Measurements from ENCODE around the gene BBIP1.
"Not testable (repeated sequence)": the region's sequence is repeated elsewhere in the genome, so short reads cannot be mapped to it uniquely, and the experiment has no call there.

The BBIP1 gene

GRCh38 chr10:110868981-110869380 is 50.0 kb downstream of the BBIP1 start:
- Histone ChIP-seq H3K9ac (ENCODE audit: low read depth, low read length) (no peak overlapping the region), H3K4me1 (ENCODE audit: insufficient read depth, low read length) (peaks cover 30% of the 10 kb centered on the region), H3K4me3 (ENCODE audit: low read depth in 1 of 2, low read length in 2 of 2) (no peak overlapping the region), H3K4me2 (ENCODE audit: insufficient read depth, low read length) (no peak overlapping the region), H3K79me2 (ENCODE audit: insufficient read depth, low read length) (peaks cover 14% of the 10 kb centered on the region), H3K9me3 (ENCODE audit: insufficient read depth, low read length, severe bottlenecking) (no peaks in the 10 kb centered on the region), H3K36me3 (ENCODE audit: insufficient read depth, low read length) (no peaks in the 10 kb centered on the region), H3K27ac (ENCODE audit: low read length) (no peak overlapping the region), H3K27me3 (ENCODE audit: insufficient read depth, low read length, poor library complexity) (no peaks in the 10 kb centered on the region), H4K20me1 (ENCODE audit: insufficient read depth, low read length) (no peaks in the 10 kb centered on the region), H2AFZ (ENCODE audit: low read depth, low read length) (no peak overlapping the region)
- DNase-seq (peak; percentile 23), ATAC-seq (ENCODE audit: insufficient read depth, low read depth) (no peak)
- no peak for TF ChIP-seq EZH2 (IDR thresholded peaks at IDR 0.05; ENCODE audit: borderline replicate concordance, low read depth, low read length, severe bottlenecking)
- TF ChIP-seq, protein P1, sequence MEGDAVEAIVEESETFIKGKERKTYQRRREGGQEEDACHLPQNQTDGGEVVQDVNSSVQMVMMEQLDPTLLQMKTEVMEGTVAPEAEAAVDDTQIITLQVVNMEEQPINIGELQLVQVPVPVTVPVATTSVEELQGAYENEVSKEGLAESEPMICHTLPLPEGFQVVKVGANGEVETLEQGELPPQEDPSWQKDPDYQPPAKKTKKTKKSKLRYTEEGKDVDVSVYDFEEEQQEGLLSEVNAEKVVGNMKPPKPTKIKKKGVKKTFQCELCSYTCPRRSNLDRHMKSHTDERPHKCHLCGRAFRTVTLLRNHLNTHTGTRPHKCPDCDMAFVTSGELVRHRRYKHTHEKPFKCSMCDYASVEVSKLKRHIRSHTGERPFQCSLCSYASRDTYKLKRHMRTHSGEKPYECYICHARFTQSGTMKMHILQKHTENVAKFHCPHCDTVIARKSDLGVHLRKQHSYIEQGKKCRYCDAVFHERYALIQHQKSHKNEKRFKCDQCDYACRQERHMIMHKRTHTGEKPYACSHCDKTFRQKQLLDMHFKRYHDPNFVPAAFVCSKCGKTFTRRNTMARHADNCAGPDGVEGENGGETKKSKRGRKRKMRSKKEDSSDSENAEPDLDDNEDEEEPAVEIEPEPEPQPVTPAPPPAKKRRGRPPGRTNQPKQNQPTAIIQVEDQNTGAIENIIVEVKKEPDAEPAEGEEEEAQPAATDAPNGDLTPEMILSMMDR (IDR thresholded peaks at IDR 0.05; ENCODE audit: borderline replicate concordance, extremely low read depth, low read length, poor library complexity, severe bottlenecking): no peak

DNA sequence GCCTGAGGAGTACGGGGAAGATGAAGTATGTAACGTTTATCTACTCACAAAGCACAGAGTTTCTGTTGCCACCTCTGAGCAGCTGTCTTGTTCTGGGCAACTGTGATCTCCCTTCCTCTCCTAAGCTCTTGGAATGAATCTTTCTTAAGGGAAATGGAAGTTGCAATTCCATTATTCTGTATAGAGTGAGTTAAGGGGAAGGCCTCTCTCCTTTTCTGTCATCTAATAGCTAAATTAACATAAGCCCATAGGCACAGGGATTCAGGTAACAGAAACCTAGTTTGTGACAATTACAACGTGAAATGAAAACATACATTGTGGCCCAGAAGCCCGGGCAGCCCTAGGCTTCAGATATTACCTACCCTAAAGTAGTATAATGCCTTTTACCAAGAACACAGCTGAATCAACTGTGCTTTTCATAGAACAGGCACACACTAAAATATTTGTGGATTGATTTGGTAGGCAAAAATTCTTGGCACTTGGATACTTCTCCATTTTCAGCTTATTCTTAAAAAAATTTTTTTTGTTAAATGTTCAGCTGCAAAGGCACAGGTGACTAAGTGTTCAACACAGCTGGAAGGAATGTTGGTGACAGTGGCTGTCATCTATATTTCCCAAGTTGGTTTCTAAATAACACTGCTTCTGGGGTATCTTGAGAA is 51.0 kb downstream of the BBIP1 start:
- Histone ChIP-seq H2AFZ (ENCODE audit: low read depth, low read length) (no peak overlapping the region), H3K4me1 (ENCODE audit: insufficient read depth, low read length) (peaks cover 25% of the 10 kb centered on the region), H3K9me3 (ENCODE audit: insufficient read depth, low read length, severe bottlenecking) (no peaks in the 10 kb centered on the region), H3K79me2 (ENCODE audit: insufficient read depth, low read length) (peaks cover 3% of the 10 kb centered on the region), H3K27me3 (ENCODE audit: insufficient read depth, low read length, poor library complexity) (no peaks in the 10 kb centered on the region), H3K9ac (ENCODE audit: low read depth, low read length) (no peak overlapping the region), H3K36me3 (ENCODE audit: insufficient read depth, low read length) (no peaks in the 10 kb centered on the region), H4K20me1 (ENCODE audit: insufficient read depth, low read length) (no peaks in the 10 kb centered on the region), H3K4me3 (ENCODE audit: low read depth in 1 of 2, low read length in 2 of 2) (no peak overlapping the region), H3K4me2 (ENCODE audit: insufficient read depth, low read length) (no peak overlapping the region), H3K27ac (ENCODE audit: low read length) (no peak overlapping the region)
- no peak for ATAC-seq (ENCODE audit: insufficient read depth, low read depth)
- TF ChIP-seq, protein P1 (IDR thresholded peaks at IDR 0.05; ENCODE audit: borderline replicate concordance, extremely low read depth, low read length, poor library complexity, severe bottlenecking): no peak
- no peak for TF ChIP-seq EZH2 (IDR thresholded peaks at IDR 0.05; ENCODE audit: borderline replicate concordance, low read depth, low read length, severe bottlenecking)
- no peak for DNase-seq

GRCh38 chr10:110867011-110867806 is 51.8 kb downstream of the BBIP1 start:
- H3K36me3 ChIP-seq (ENCODE audit: insufficient read depth, low read length); H4K20me1 ChIP-seq (ENCODE audit: insufficient read depth, low read length); H3K4me3 ChIP-seq (ENCODE audit: low read depth in 1 of 2, low read length in 2 of 2); ATAC-seq (ENCODE audit: insufficient read depth, low read depth); H3K4me2 ChIP-seq (ENCODE audit: insufficient read depth, low read length); H3K27me3 ChIP-seq (ENCODE audit: insufficient read depth, low read length, poor library complexity); DNase-seq; H2AFZ ChIP-seq (ENCODE audit: low read depth, low read length); H3K9ac ChIP-seq (ENCODE audit: low read depth, low read length); H3K79me2 ChIP-seq (ENCODE audit: insufficient read depth, low read length); H3K27ac ChIP-seq (ENCODE audit: low read length); H3K9me3 ChIP-seq (ENCODE audit: insufficient read depth, low read length, severe bottlenecking): not testable (repeated sequence)
- H3K4me1 ChIP-seq (ENCODE audit: insufficient read depth, low read length): peaks cover 25% of the 10 kb centered on the region

- Histone ChIP-seq H3K27me3 (ENCODE audit: insufficient read depth, low read length, poor library complexity) (no peaks in the 10 kb centered on the region), H3K4me1 (ENCODE audit: insufficient read depth, low read length) (peaks cover 20% of the 10 kb centered on the region), H3K4me3 (ENCODE audit: low read depth in 1 of 2, low read length in 2 of 2) (no peak overlapping the region), H3K9me3 (ENCODE audit: insufficient read depth, low read length, severe bottlenecking) (no peaks in the 10 kb centered on the region), H4K20me1 (ENCODE audit: insufficient read depth, low read length) (no peaks in the 10 kb centered on the region), H2AFZ (ENCODE audit: low read depth, low read length) (no peak overlapping the region), H3K4me2 (ENCODE audit: insufficient read depth, low read length) (no peak overlapping the region), H3K36me3 (ENCODE audit: insufficient read depth, low read length) (no peaks in the 10 kb centered on the region), H3K27ac (ENCODE audit: low read length) (no peak overlapping the region), H3K79me2 (ENCODE audit: insufficient read depth, low read length) (no peaks in the 10 kb centered on the region), H3K9ac (ENCODE audit: low read depth, low read length) (no peak overlapping the region)
- TF ChIP-seq EZH2 (IDR thresholded peaks at IDR 0.05; ENCODE audit: borderline replicate concordance, low read depth, low read length, severe bottlenecking): no peak
- TF ChIP-seq, protein P1 (IDR thresholded peaks at IDR 0.05; ENCODE audit: borderline replicate concordance, extremely low read depth, low read length, poor library complexity, severe bottlenecking): no peak
- DNase-seq (no peak), ATAC-seq (ENCODE audit: insufficient read depth, low read depth) (no peak)
Measured at GRCh38 chr10:110865809-110866482, 53.0 kb downstream of the BBIP1 start.

All from DND-41 (cell line).